Transverse colon (tissue), 3 donors: Measurements from ENCODE around the gene COL6A5.

Experiments used
- POLR2A ChIP-seq: fragments of 450-650 bp; IDR thresholded peaks from one replicate; pipeline ENCODE4 v1.6.1; 2016; ENCODE audit warnings: antibody characterized with exemption, mild to moderate bottlenecking, moderate library complexity
- POLR2AphosphoS5 ChIP-seq, 3 donors: sonication (generic); formaldehyde crosslinking; IDR thresholded peaks; one replicate each; pipeline ENCODE4 v1.6.1; 2016; ENCODE audit warnings: antibody characterized with exemption in 3 of 3

- TF ChIP-seq POLR2A, result no peak
- TF ChIP-seq POLR2AphosphoS5 (IDR thresholded peaks at IDR 0.05), result no peak
Measured at GRCh38 chr3:130515755-130516154, 170.3 kb downstream of the COL6A5 start.
